ENCODE measurements around the gene KCMF1. TPM values are rescaled to one million over a fixed set of nuclear protein-coding genes. Genes with fewer than 3 reads are reported as not detected.

KCMF1 gene
- total RNA-seq, 1 experiment from 2014 or later: 97.8 TPM

- BruUV-seq (replicated peaks): no TSS peak
- intact Hi-C loops (cut with micrococcal nuclease; ENCODE audit: unreplicated experiment): no loop called here
Observed at GRCh38 chr2:85091838-85092237, 120.9 kb downstream of the KCMF1 start.

GRCh38 chr2:85095094-85095493 is 124.1 kb downstream of the KCMF1 start:
- intact Hi-C loops (cut with micrococcal nuclease; ENCODE audit: unreplicated experiment): no loop called here
- CTCF ChIA-PET: interaction anchor here (0.6 kb wide), 1 partner anchor 48 kb away, joined by 5 read pairs; no protein-coding TSS in a partner anchor
- peaks cover 10% of the 10 kb centered on the region; the same call in 1 of the 2 replicates for H3F3A ChIP-seq (ENCODE audit: insufficient read depth, low read depth)

More at GRCh38 chr2:85091838-85092237, 120.9 kb downstream of the KCMF1 start:
- H3K9me2 ChIP-seq (ENCODE audit: insufficient read depth): no peaks in the 10 kb centered on the region
- TF ChIP-seq EZH2 (IDR thresholded peaks at IDR 0.05; ENCODE audit: low read depth): no peak
- no peak for TF ChIP-seq CTCF (conservative IDR thresholded peaks at IDR 0.05)
- H3K36me3 ChIP-seq (ENCODE audit: low read depth): no peaks in the 10 kb centered on the region
- H3K4me2 ChIP-seq: peak overlapping the region; percentile 25
- peak; percentile 33 to 92 for DNase-seq
- H3K4me3 ChIP-seq: no peak overlapping the region
- no peaks in the 10 kb centered on the region for H3K27me3 ChIP-seq (ENCODE audit: insufficient read depth, low read depth)
- no peaks in the 10 kb centered on the region for H3K9me3 ChIP-seq (ENCODE audit: insufficient read depth, low read depth)
- H4K20me1 ChIP-seq (ENCODE audit: insufficient read depth): no peaks in the 10 kb centered on the region
- no peak overlapping the region for H3K27ac ChIP-seq
- ChIA-PET CTCF (no interaction called here), POLR2A (ENCODE audit: unreplicated experiment) (no interaction called here)
- H3K79me2 ChIP-seq (ENCODE audit: low read depth): no peaks in the 10 kb centered on the region
- H2AFZ ChIP-seq: no peak overlapping the region
- H3F3A ChIP-seq (ENCODE audit: insufficient read depth, low read depth): peaks cover 8% of the 10 kb centered on the region; the same call in 1 of the 2 replicates
- H3K4me1 ChIP-seq (replicated peaks; ENCODE audit: insufficient read depth): peaks cover 24% of the 10 kb centered on the region

GRCh38 chr2:85096616-85097015 is 125.7 kb downstream of the KCMF1 start:
- Histone ChIP-seq H3K4me2 (no peak overlapping the region), H3K4me3 (no peak overlapping the region), H3K27me3 (ENCODE audit: insufficient read depth, low read depth) (no peaks in the 10 kb centered on the region), H3F3A (ENCODE audit: insufficient read depth, low read depth) (peaks cover 10% of the 10 kb centered on the region; the same call in 1 of the 2 replicates), H4K20me1 (ENCODE audit: insufficient read depth) (no peaks in the 10 kb centered on the region), H3K79me2 (ENCODE audit: low read depth) (no peaks in the 10 kb centered on the region), H3K27ac (no peak overlapping the region), H2AFZ (no peak overlapping the region), H3K9me2 (ENCODE audit: insufficient read depth) (no peaks in the 10 kb centered on the region), H3K36me3 (ENCODE audit: low read depth) (no peaks in the 10 kb centered on the region), H3K4me1 (replicated peaks; ENCODE audit: insufficient read depth) (peaks cover 18% of the 10 kb centered on the region), H3K9me3 (ENCODE audit: insufficient read depth, low read depth) (no peaks in the 10 kb centered on the region)
- DNase-seq: peak in 1 of 2 experiments; percentile 69
- no TSS peak for BruUV-seq (replicated peaks)
- intact Hi-C loops (cut with micrococcal nuclease; ENCODE audit: unreplicated experiment): no loop called here
- POLR2A ChIA-PET (ENCODE audit: unreplicated experiment): interaction anchor here (0.6 kb wide), 1 partner anchor 150 kb away, joined by 14 read pairs; no protein-coding TSS in a partner anchor
- no peak for TF ChIP-seq EZH2 (IDR thresholded peaks at IDR 0.05; ENCODE audit: low read depth)
- TF ChIP-seq CTCF (conservative IDR thresholded peaks at IDR 0.05): no peak
- CTCF ChIA-PET: no interaction called here

More at GRCh38 chr2:85095094-85095493, 124.1 kb downstream of the KCMF1 start:
- H3K4me3 ChIP-seq: no peak overlapping the region
- BruUV-seq (replicated peaks): no TSS peak
- peak in 1 of 2 experiments; percentile 41 for DNase-seq
- no peak overlapping the region for H3K27ac ChIP-seq
- no peaks in the 10 kb centered on the region for H3K9me2 ChIP-seq (ENCODE audit: insufficient read depth)
- H3K4me1 ChIP-seq (replicated peaks; ENCODE audit: insufficient read depth): peaks cover 24% of the 10 kb centered on the region
- H3K36me3 ChIP-seq (ENCODE audit: low read depth): no peaks in the 10 kb centered on the region
- POLR2A ChIA-PET (ENCODE audit: unreplicated experiment): no interaction called here
- no peaks in the 10 kb centered on the region for H3K79me2 ChIP-seq (ENCODE audit: low read depth)
- TF ChIP-seq CTCF (conservative IDR thresholded peaks at IDR 0.05): no peak
- no peak for TF ChIP-seq EZH2 (IDR thresholded peaks at IDR 0.05; ENCODE audit: low read depth)
- H3K4me2 ChIP-seq: no peak overlapping the region
- H3K27me3 ChIP-seq (ENCODE audit: insufficient read depth, low read depth): no peaks in the 10 kb centered on the region
- no peaks in the 10 kb centered on the region for H3K9me3 ChIP-seq (ENCODE audit: insufficient read depth, low read depth)
- no peak overlapping the region for H2AFZ ChIP-seq
- H4K20me1 ChIP-seq (ENCODE audit: insufficient read depth): no peaks in the 10 kb centered on the region
